ENCODE measurements around the gene CHRDL2. TPM values are rescaled to one million over a fixed set of nuclear protein-coding genes. Genes with fewer than 3 reads are reported as not detected.
A peak's percentile ranks its signal among the peaks of the same experiment; 100 is the strongest.

The CHRDL2 gene
- polyA plus RNA-seq, 2 of the 4 experiments (the other 2 are of a cell fraction) = 2.3 to 5.8 TPM

DNA sequence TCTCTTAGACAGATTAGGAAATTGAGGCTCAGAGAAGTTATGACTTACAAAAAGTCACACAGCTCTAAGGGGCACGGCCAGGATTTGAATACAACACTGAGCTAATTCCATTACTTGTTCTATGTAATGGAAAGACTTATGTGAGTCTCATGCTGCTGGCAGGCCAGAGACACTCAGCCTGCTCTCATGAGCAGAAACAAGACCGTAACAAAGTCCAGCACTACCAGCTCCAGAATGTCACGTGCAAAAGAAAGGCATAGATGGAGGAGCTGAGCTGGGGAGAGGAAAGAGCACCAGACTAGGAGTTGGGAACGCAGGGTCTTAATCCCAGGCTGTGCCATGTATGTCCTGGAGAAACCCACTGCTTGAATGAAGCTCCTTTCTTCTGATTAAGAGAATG lies 1.8 kb downstream of the CHRDL2 start:
- H3K4me1 ChIP-seq = peaks cover 24% of the 10 kb centered on the region
- ATAC-seq (no peak), FAIRE-seq (no peak), DNase-seq (ENCODE audit: low read depth in 1 of 2, low spot score in 1 of 2) (no peak)
- ChIA-PET POLR2A (no interaction called here), CTCF (interaction anchor here (0.9 to 11.4 kb wide), 6 partner anchors 9 to 121 kb away, joined by 3 to 241 read pairs (median 72); no protein-coding TSS in a partner anchor)
- no peak for TF ChIP-seq JUN (IDR thresholded peaks at IDR 0.05)
- TF ChIP-seq PHF8 (IDR thresholded peaks at IDR 0.05; ENCODE audit: borderline replicate concordance, low read depth) = no peak
- TF ChIP-seq HEYL (CRISPR knock-in tag; IDR thresholded peaks at IDR 0.05) = no peak
- TF ChIP-seq, protein P1, sequence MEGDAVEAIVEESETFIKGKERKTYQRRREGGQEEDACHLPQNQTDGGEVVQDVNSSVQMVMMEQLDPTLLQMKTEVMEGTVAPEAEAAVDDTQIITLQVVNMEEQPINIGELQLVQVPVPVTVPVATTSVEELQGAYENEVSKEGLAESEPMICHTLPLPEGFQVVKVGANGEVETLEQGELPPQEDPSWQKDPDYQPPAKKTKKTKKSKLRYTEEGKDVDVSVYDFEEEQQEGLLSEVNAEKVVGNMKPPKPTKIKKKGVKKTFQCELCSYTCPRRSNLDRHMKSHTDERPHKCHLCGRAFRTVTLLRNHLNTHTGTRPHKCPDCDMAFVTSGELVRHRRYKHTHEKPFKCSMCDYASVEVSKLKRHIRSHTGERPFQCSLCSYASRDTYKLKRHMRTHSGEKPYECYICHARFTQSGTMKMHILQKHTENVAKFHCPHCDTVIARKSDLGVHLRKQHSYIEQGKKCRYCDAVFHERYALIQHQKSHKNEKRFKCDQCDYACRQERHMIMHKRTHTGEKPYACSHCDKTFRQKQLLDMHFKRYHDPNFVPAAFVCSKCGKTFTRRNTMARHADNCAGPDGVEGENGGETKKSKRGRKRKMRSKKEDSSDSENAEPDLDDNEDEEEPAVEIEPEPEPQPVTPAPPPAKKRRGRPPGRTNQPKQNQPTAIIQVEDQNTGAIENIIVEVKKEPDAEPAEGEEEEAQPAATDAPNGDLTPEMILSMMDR (IDR thresholded peaks at IDR 0.05) = no peak
- no peak overlapping the region for H3K27ac ChIP-seq
- WGBS (ENCODE audit: missing lambda C conversion rate) = 58% methylated on average over 4 of the region's 4 CpGs
- no peak overlapping the region for H3K4me2 ChIP-seq
- H3K4me3 ChIP-seq = no peak overlapping the region
- no peaks in the 10 kb centered on the region for H3K9me3 ChIP-seq

DNA sequence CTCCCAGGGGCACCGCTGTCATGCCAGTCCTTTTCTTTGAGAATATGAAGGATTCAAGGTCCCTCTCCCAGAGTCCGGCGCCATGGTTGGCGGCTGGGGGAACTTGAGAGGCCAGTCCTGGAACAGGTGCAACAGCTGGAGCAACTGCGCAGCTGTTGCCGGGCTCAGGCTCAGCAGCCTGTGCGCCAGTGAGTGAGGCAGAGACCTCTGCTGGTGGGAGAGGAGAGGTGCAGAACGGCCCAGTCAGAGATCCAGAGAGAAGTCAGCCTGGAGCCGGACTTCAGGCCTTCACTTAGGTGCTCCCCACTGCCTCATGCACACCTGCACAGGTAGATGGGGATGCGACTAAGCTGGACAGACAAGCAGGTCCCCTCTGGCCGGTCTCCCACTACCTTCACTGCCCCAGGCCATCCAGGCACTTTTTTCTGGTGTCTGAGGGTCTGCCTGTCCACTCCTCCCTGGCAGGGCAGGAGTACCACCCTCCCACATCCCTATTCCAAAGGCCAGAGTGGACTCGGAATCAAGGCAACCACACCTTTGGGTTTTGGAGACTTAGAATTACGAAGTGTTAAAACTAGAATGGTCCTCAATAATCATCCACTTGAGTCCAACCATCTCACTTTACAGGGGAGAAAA lies 4.6 kb downstream of the CHRDL2 start:
- H3K4me3 ChIP-seq = no peak overlapping the region
- under 1% methylated on average over 13 of the region's 13 CpGs for WGBS (ENCODE audit: missing lambda C conversion rate)
- peak; percentile 65 for FAIRE-seq

More for the DNA sequence above, 4.6 kb downstream of the CHRDL2 start:
- H3K4me1 ChIP-seq = peaks cover 15% of the 10 kb centered on the region
- TF ChIP-seq RNF2 (IDR thresholded peaks at IDR 0.05; ENCODE audit: borderline replicate concordance, low read depth) (no peak), ZNF302 (CRISPR knock-in tag; IDR thresholded peaks at IDR 0.05) (no peak), MAZ (IDR thresholded peaks at IDR 0.05; ENCODE audit: borderline replicate concordance, low read depth, low read length) (no peak), TP53 (CRISPR knock-in tag; IDR thresholded peaks at IDR 0.05) (no peak), JUNB (IDR thresholded peaks at IDR 0.05) (no peak), RARB (CRISPR knock-in tag; IDR thresholded peaks at IDR 0.05) (no peak), RFX5 (IDR thresholded peaks at IDR 0.05) (peak; percentile 56; the same call in 1 of the 2 replicates), RAD21 (conservative IDR thresholded peaks at IDR 0.05 in 1 of 2, IDR thresholded peaks at IDR 0.05 in 1 of 2) (peak; percentile 85 to 89), SMC3 (IDR thresholded peaks at IDR 0.05) (peak; percentile 94), MAFK (IDR thresholded peaks at IDR 0.05; ENCODE audit: partially characterized antibody) (no peak), CHD2 (IDR thresholded peaks at IDR 0.05; ENCODE audit: low read length, partially characterized antibody) (no peak), JUN (IDR thresholded peaks at IDR 0.05) (no peak), HOXB13 (CRISPR knock-in tag; IDR thresholded peaks at IDR 0.05; ENCODE audit: low read depth) (no peak), CHD4 (IDR thresholded peaks at IDR 0.05; ENCODE audit: borderline replicate concordance) (no peak), KDM5A (IDR thresholded peaks at IDR 0.05) (no peak)
- TF ChIP-seq, protein P2, sequence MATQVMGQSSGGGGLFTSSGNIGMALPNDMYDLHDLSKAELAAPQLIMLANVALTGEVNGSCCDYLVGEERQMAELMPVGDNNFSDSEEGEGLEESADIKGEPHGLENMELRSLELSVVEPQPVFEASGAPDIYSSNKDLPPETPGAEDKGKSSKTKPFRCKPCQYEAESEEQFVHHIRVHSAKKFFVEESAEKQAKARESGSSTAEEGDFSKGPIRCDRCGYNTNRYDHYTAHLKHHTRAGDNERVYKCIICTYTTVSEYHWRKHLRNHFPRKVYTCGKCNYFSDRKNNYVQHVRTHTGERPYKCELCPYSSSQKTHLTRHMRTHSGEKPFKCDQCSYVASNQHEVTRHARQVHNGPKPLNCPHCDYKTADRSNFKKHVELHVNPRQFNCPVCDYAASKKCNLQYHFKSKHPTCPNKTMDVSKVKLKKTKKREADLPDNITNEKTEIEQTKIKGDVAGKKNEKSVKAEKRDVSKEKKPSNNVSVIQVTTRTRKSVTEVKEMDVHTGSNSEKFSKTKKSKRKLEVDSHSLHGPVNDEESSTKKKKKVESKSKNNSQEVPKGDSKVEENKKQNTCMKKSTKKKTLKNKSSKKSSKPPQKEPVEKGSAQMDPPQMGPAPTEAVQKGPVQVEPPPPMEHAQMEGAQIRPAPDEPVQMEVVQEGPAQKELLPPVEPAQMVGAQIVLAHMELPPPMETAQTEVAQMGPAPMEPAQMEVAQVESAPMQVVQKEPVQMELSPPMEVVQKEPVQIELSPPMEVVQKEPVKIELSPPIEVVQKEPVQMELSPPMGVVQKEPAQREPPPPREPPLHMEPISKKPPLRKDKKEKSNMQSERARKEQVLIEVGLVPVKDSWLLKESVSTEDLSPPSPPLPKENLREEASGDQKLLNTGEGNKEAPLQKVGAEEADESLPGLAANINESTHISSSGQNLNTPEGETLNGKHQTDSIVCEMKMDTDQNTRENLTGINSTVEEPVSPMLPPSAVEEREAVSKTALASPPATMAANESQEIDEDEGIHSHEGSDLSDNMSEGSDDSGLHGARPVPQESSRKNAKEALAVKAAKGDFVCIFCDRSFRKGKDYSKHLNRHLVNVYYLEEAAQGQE (IDR thresholded peaks at IDR 0.05) = no peak
- TF ChIP-seq, protein P3, sequence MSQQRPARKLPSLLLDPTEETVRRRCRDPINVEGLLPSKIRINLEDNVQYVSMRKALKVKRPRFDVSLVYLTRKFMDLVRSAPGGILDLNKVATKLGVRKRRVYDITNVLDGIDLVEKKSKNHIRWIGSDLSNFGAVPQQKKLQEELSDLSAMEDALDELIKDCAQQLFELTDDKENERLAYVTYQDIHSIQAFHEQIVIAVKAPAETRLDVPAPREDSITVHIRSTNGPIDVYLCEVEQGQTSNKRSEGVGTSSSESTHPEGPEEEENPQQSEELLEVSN (IDR thresholded peaks at IDR 0.05; ENCODE audit: borderline replicate concordance, low read depth) = no peak
- TF ChIP-seq, protein P1 (IDR thresholded peaks at IDR 0.05) = peak; percentile 88
- DNase-seq (ENCODE audit: low read depth in 1 of 2, low spot score in 1 of 2) = peak; percentile 74 to 91
- ChIA-PET CTCF (interaction anchor here (0.6 to 11.4 kb wide), 47 partner anchors 9 to 277 kb away, joined by 3 to 241 read pairs (median 6); no protein-coding TSS in a partner anchor), POLR2A (no interaction called here)
- ATAC-seq = peak; percentile 92 to 96
- H3K27ac ChIP-seq = peak overlapping the region; percentile 44 to 68; a peak in 4 of 6 replicates
- no peaks in the 10 kb centered on the region for H3K9me3 ChIP-seq
- peak overlapping the region; percentile 47 for H3K4me2 ChIP-seq

Data from A549 (cell line).